Stimulated activated CD4-positive, alpha-beta T cell treated with anti-CD3 and anti-CD28 coated beads, Interleukin-1b, Interleukin-23, amount 100 ng/mL, for 4 hours (primary cell): Measurements from ENCODE around the gene TDP1.

ENCODE experiments used
- DNase-seq, 2 donors: peaks; one replicate each; pipeline ENCODE4 v3.0.0-alpha.2; 2020; ENCODE audit warnings: low read depth in 2 of 2

Gene TDP1

GRCh38 chr14:89941830-89942377 is 13.8 kb upstream of the TDP1 start:
- DNase-seq = no peak

DNA sequence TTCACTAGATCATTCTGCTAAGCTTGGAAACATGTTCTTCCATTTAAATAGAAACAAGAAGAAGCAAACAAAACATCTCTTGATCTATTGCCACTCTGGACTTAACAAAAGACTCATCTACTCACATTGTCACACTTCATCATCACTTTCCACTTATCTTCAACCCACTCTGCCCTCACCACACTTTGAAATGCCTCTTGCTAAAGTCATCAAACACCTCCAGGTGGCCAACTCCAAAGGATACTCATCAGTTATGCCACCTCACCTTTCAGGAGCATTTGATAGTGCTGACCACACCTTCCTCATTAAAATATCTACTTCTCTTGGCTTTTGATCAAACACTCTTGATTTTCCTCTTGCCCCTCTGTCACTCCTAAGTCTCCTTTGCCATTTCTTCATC is 8.4 kb upstream of the TDP1 start:
- no peak for DNase-seq

GRCh38 chr14:89952576-89952975 is 3.2 kb upstream of the TDP1 start:
- DNase-seq = no peak

DNA sequence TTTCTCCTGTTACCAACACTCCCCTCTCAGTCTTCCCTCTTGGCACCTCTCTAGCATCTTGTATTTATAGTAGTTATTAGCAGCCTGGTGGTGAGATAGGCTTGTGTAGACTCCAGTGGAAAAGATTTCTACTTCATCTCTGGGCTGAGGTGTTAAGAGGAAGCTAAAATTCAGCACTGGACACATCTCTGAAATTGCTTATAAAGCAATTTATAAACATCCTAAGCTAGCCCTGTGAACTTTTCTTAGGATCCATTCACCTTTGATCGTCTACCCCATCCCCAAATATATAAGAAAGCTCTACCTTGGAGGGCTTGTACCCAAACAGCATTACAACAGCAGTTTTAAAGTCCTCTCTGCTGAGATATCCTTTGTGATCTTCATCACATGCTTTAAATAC is 2.1 kb upstream of the TDP1 start:
- no peak for DNase-seq

DNA sequence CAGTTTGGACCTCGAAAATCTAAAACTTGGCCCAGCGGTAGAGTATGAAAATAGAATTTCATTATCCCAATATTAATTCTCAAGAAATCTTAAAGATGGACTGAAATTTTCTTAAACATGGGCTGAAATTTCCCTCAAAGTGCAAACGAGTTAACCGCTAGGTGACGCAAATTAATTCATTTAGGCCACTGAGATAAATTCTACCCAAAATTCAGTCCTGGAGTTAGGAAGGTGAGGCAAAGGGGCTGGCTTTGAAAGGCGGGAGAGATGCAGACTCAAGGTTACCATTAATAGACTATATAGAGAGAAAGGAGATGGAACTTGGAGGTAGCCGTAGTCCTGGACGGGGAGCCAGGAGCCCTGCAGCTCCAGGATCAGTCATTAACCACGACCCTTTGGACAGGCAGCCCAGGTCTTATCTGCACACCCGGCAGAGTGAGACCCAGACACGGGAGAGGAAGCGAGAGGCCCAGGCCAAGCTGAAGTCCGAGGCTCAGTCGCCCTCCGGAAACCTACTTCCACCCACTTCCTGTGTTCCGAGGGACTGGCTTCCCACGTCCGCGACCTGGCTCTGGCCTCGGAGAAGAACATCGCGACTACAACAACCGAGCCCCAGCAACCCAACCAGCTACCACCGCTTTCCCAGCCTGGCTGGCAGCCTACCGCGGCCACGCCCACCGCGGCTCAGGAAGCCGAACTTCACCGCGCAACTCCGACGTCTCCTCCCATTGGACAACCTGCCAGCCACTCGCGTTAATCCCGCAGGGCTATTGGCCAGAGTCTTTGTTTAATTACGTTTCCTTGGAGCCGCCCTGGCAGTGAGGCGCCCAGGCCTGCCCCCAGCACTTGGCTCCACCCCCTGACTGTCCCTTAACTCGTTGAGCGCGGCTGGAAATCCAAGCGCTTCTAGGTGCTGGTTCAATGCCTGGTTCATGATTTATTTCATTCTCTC is 1.4 kb upstream of the TDP1 start, which contains the start of gene EFCAB11:
Gene EFCAB11 (minus strand): TSS at position 661 of the 952 bp plus-strand sequence. CDS start 70 bp downstream, at position 591.
- peak; percentile 84 to 87 for DNase-seq

DNA sequence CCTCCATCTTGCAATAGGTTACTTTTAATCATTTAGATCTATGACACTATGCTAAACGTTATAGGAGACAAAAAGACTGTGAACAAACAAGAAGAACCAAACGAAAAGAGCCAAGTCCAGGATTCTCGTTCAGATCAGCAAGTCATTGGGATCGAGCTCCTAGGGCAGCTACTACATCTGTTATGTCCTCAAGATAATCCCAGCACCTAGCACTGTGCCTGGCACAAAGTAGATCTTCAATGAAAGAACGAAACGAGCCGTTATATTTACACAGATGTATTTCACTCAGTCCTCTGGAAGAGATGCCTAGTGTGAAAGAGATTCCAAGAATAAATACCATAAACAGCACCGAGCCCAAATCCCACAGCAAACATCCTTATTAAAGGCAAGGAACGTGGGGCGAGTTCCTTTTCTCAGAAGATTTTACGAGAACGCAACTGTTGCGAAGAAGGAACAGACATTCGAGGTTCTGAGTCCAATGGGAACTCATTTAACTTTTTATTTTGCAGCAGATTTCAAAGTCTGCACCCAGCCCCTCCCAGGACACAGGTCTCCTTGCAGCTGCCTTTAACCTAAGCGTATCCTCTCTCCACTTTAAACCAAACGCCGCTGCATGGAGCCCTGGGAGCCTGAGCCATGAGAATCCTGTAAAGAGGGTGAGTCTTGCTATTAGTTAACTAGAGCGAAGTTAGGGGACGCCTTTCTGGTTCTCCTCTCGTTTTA is 544 bp upstream of the TDP1 start:
- DNase-seq = no peak

DNA sequence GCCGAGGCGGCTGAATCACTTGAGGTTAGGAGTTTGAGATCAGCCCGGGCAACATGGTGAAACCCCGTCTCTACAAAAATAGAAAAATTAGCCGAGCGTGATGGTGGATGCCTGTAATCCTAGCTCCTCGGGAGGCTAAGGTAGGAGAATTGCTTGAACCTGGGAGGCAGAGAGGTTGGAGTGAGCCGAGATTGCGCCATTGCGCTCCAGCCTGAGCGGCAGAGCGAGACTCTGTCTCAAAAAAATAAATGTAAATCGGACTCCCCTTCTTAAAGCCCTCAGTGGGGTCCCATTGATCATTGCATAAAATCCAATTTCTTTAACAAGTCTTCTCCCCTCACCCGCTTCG is 908 bp downstream of the TDP1 start:
- no peak for DNase-seq

DNA sequence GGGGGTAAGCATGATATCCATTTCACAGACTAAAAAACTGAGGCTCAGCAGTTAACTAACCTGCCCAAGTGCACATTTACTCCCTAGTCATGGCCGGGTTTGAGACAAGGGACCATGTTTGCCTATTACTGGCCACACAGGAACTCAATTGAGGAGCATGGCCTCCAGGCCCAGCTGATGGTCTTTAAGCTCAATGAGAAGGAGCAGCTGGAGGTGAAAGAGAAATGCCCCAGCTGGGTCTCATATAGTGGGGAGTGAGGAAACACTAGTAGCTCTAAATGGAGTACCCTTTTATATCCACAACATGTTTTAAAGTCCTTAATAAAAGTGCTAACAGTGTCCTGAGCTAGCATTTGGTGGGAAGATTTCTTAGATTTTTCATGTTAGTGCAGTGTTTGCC is 1.6 kb downstream of the TDP1 start:
- DNase-seq = no peak

- DNase-seq = no peak
Observed at GRCh38 chr14:89957791-89958190, 2.1 kb downstream of the TDP1 start.

GRCh38 chr14:89958966-89959365 is 3.2 kb downstream of the TDP1 start:
- DNase-seq = no peak

DNA sequence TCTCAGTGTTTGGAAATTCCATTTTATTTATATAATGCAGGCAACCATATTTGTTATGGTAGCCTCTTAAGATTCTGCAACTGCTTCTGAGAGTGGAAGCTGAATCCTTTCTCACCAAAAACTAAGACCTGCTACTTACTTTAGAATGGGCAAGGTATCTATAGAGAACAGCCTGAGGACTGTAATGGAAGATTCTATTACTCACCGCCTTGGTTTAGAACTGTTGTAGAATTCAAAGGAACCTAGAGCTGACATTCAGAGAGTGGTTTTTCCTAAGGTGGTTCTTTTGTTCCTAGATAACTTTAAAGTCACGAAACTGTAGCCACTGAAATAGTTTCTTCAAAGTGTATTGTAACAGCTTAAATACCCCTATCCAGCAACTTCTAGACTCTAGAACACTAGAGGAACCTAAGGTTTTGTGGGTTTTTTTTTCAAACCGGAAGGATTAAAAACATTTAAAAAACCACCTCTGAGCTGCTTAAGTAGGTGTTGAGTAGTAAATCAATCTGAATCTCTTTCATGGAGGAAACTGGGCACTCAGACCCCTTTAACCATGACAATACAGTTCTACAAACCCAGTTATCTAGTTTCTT is 4.2 kb downstream of the TDP1 start:
- DNase-seq = no peak

DNA sequence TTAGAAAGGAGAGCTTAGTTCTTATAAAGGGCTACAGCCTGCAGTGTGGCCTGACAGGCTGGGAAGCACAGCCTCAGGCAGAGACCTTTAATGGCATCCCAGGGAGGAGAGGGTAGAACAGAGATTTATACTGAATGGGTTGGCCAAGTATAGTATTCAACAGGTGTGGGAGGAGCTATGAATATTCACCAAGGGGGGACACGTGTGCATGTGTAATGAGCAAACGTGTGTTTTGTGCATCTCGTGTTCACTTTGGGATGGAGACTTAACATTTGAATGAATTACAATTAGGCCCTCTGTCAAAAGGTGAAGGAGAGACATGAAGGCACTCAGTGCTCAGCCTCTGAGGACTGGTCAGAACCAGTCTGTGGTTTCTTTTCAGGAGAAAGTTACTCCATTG is 5.2 kb downstream of the TDP1 start:
- DNase-seq = no peak

GRCh38 chr14:89963288-89963978 is 7.7 kb downstream of the TDP1 start:
- DNase-seq = no peak

- no peak for DNase-seq
Observed at GRCh38 chr14:89965839-89966238, 10.1 kb downstream of the TDP1 start.

- peak; percentile 27 to 38 for DNase-seq
Observed at GRCh38 chr14:89973234-89973823, 17.6 kb downstream of the TDP1 start.

- DNase-seq = no peak
Observed at GRCh38 chr14:89977668-89978067, 21.9 kb downstream of the TDP1 start.

- no peak for DNase-seq
Observed at GRCh38 chr14:89978656-89979055, 22.9 kb downstream of the TDP1 start.

- DNase-seq = no peak
Observed at GRCh38 chr14:89983375-89983774, 27.6 kb downstream of the TDP1 start.

DNA sequence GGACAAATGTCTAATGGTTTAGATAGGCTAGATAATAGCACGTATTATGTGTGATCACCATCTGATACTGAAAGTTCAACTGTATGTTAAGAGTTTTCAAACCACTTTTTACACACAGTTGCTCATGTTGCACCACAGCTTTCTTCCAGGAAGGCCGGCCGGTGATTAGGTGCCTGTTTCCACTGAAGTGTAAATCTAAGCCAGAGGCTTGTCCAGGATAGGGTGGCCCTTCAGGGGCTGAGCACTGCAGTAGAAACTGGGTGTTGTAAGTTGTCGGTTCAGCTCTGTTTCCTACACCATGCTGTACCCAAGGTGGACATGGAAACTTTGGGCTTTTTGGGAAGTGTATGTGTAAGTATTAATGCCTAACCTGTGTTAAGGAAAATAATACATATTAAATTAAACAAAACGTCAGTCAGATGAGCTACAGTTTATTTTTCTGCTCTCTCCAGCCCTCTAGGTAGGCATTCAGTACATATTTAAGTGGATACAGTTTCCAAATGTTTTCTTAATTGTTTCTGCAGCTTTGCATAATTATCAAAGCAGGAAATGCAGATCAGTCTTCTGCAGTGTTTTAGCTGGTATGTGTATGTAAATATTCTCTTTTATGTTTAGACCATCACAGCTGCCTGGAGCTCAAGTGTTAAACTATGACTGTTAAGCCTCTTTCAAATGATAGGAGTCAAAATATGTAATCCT is 30.9 kb downstream of the TDP1 start:
- DNase-seq = no peak

GRCh38 chr14:89987161-89987475 is 31.4 kb downstream of the TDP1 start:
- DNase-seq = no peak

- DNase-seq = no peak
Observed at GRCh38 chr14:89988787-89989186, 33.1 kb downstream of the TDP1 start.
